ENCODE data around the gene RGS3. TPM values are rescaled to one million over a fixed set of nuclear protein-coding genes. Genes with fewer than 3 reads are reported as not detected.

Gene RGS3
- total RNA-seq, 1 donor from 2014 or later = 92.5 TPM

GRCh38 chr9:113622600-113623400, 159.3 kb downstream of the RGS3 start:
- H3K9ac ChIP-seq (ENCODE audit: low read length) = peak overlapping the region; percentile 96
- H3K4me1 Mint-ChIP-seq (ENCODE audit: low read depth, unreplicated experiment) = peaks cover 59% of the 10 kb centered on the region
- no peaks in the 10 kb centered on the region for H3K9me3 Mint-ChIP-seq (ENCODE audit: unreplicated experiment)
- H3K27ac ChIP-seq (ENCODE audit: low read depth, low read length) = peak overlapping the region; percentile 100
- peaks cover 63% of the 10 kb centered on the region for H3K4me1 ChIP-seq (ENCODE audit: insufficient read depth, low read length)
- H3K79me2 ChIP-seq (ENCODE audit: insufficient read depth, low read length) = peaks cover 7% of the 10 kb centered on the region
- H3K36me3 ChIP-seq (ENCODE audit: insufficient read depth, low read length) = no peaks in the 10 kb centered on the region
- TF ChIP-seq, protein P1, sequence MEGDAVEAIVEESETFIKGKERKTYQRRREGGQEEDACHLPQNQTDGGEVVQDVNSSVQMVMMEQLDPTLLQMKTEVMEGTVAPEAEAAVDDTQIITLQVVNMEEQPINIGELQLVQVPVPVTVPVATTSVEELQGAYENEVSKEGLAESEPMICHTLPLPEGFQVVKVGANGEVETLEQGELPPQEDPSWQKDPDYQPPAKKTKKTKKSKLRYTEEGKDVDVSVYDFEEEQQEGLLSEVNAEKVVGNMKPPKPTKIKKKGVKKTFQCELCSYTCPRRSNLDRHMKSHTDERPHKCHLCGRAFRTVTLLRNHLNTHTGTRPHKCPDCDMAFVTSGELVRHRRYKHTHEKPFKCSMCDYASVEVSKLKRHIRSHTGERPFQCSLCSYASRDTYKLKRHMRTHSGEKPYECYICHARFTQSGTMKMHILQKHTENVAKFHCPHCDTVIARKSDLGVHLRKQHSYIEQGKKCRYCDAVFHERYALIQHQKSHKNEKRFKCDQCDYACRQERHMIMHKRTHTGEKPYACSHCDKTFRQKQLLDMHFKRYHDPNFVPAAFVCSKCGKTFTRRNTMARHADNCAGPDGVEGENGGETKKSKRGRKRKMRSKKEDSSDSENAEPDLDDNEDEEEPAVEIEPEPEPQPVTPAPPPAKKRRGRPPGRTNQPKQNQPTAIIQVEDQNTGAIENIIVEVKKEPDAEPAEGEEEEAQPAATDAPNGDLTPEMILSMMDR (IDR thresholded peaks at IDR 0.05; ENCODE audit: insufficient read depth, low read depth, low read length) = no peak
- TF ChIP-seq EZH2 (IDR thresholded peaks at IDR 0.05; ENCODE audit: insufficient read depth, low read length) = no peak
- peak overlapping the region; percentile 80 for H3K4me2 ChIP-seq (ENCODE audit: low read length)
- H4K20me1 ChIP-seq (ENCODE audit: insufficient read depth, low read length) = no peaks in the 10 kb centered on the region
- no peaks in the 10 kb centered on the region for H3K9me3 ChIP-seq (ENCODE audit: insufficient read depth, low read depth, low read length)
- peaks cover 2% of the 10 kb centered on the region for H3K36me3 Mint-ChIP-seq (ENCODE audit: low read depth, unreplicated experiment)
- peak overlapping the region; percentile 100 for H3K27ac Mint-ChIP-seq (ENCODE audit: unreplicated experiment)
- FAIRE-seq (peak; percentile 56), DNase-seq (ENCODE audit: low read depth) (peak; percentile 95)
- peak overlapping the region; percentile 1 for H3K4me3 Mint-ChIP-seq (ENCODE audit: unreplicated experiment)
- H3K4me3 ChIP-seq (ENCODE audit: insufficient read depth, low read depth, low read length) = no peak overlapping the region
- H2AFZ ChIP-seq (ENCODE audit: low read depth, low read length) = no peak overlapping the region
- H3K27me3 ChIP-seq (ENCODE audit: insufficient read depth, low read length) = no peaks in the 10 kb centered on the region
- H3K27me3 Mint-ChIP-seq (ENCODE audit: low read depth, unreplicated experiment) = peaks cover 2% of the 10 kb centered on the region

GRCh38 chr9:113623851-113624485, 160.4 kb downstream of the RGS3 start:
- H3K27ac ChIP-seq (ENCODE audit: low read depth, low read length) = peak overlapping the region; percentile 100

More at GRCh38 chr9:113623851-113624485, 160.4 kb downstream of the RGS3 start:
- DNase-seq (ENCODE audit: low read depth) (no peak), FAIRE-seq (no peak)
- no peak overlapping the region for H3K4me3 ChIP-seq (ENCODE audit: insufficient read depth, low read depth, low read length)
- no peaks in the 10 kb centered on the region for H3K9me3 ChIP-seq (ENCODE audit: insufficient read depth, low read depth, low read length)
- peak overlapping the region; percentile 100 for H3K27ac Mint-ChIP-seq (ENCODE audit: unreplicated experiment)
- H3K9me3 Mint-ChIP-seq (ENCODE audit: unreplicated experiment) = no peaks in the 10 kb centered on the region
- peaks cover 55% of the 10 kb centered on the region for H3K4me1 Mint-ChIP-seq (ENCODE audit: low read depth, unreplicated experiment)
- H4K20me1 ChIP-seq (ENCODE audit: insufficient read depth, low read length) = no peaks in the 10 kb centered on the region
- H3K4me3 Mint-ChIP-seq (ENCODE audit: unreplicated experiment) = peak overlapping the region; percentile 34
- no peak for TF ChIP-seq EZH2 (IDR thresholded peaks at IDR 0.05; ENCODE audit: insufficient read depth, low read length)
- TF ChIP-seq, protein P1 (IDR thresholded peaks at IDR 0.05; ENCODE audit: insufficient read depth, low read depth, low read length) = no peak
- peaks cover 7% of the 10 kb centered on the region for H3K79me2 ChIP-seq (ENCODE audit: insufficient read depth, low read length)
- H3K27me3 ChIP-seq (ENCODE audit: insufficient read depth, low read length) = no peaks in the 10 kb centered on the region
- H3K27me3 Mint-ChIP-seq (ENCODE audit: low read depth, unreplicated experiment) = peaks cover 2% of the 10 kb centered on the region
- peak overlapping the region; percentile 80 for H3K4me2 ChIP-seq (ENCODE audit: low read length)
- peak overlapping the region; percentile 77 for H3K9ac ChIP-seq (ENCODE audit: low read length)
- peaks cover 63% of the 10 kb centered on the region for H3K4me1 ChIP-seq (ENCODE audit: insufficient read depth, low read length)
- H2AFZ ChIP-seq (ENCODE audit: low read depth, low read length) = no peak overlapping the region
- H3K36me3 Mint-ChIP-seq (ENCODE audit: low read depth, unreplicated experiment) = peaks cover 2% of the 10 kb centered on the region
- no peaks in the 10 kb centered on the region for H3K36me3 ChIP-seq (ENCODE audit: insufficient read depth, low read length)

Measured in astrocyte (in vitro differentiated cells and primary cell).